ENCODE measurements around the gene PNMA1.

PNMA1 gene

GRCh38 chr14:73750531-73750901 is 36.3 kb upstream of the PNMA1 start:
- no peak for DNase-seq

GRCh38 chr14:73749706-73750530 is 35.7 kb upstream of the PNMA1 start:
- no peak for DNase-seq

- DNase-seq = no peak
Observed at GRCh38 chr14:73748858-73749357, 34.7 kb upstream of the PNMA1 start.

- DNase-seq = no peak
Observed at GRCh38 chr14:73747379-73748211, 33.4 kb upstream of the PNMA1 start.

- DNase-seq = no peak
Observed at GRCh38 chr14:73746520-73747378, 32.6 kb upstream of the PNMA1 start.

- no peak for DNase-seq
Observed at GRCh38 chr14:73745571-73746519, 31.7 kb upstream of the PNMA1 start.

- DNase-seq = no peak
Observed at GRCh38 chr14:73744874-73745529, 30.8 kb upstream of the PNMA1 start.

- no peak for DNase-seq
Observed at GRCh38 chr14:73744175-73744867, 30.1 kb upstream of the PNMA1 start.

- DNase-seq = peak; percentile 65 to 83
Observed at GRCh38 chr14:73743431-73743931, 29.3 kb upstream of the PNMA1 start.

- DNase-seq = no peak
Observed at GRCh38 chr14:73742520-73743238, 28.5 kb upstream of the PNMA1 start.

GRCh38 chr14:73741876-73742519 is 27.8 kb upstream of the PNMA1 start:
- no peak for DNase-seq

- peak; percentile 35 to 41 for DNase-seq
Observed at GRCh38 chr14:73741386-73741875, 27.2 kb upstream of the PNMA1 start.

- peak in 1 of 2 donors; percentile 15 for DNase-seq
Observed at GRCh38 chr14:73740618-73741326, 26.6 kb upstream of the PNMA1 start.

- no peak for DNase-seq
Observed at GRCh38 chr14:73739899-73740617, 25.9 kb upstream of the PNMA1 start.

GRCh38 chr14:73739174-73739898 is 25.2 kb upstream of the PNMA1 start:
- DNase-seq = no peak

GRCh38 chr14:73738518-73739173 is 24.5 kb upstream of the PNMA1 start:
- no peak for DNase-seq

All from inflammatory macrophage (primary cell).